ENCODE measurements around the gene ILK. TPM values are rescaled to one million over a fixed set of nuclear protein-coding genes. Genes with fewer than 3 reads are reported as not detected.
A peak's percentile ranks its signal among the peaks of the same experiment; 100 is the strongest.

ILK gene
- total and polyA plus RNA-seq, 2 donors (not counting 3 experiments of a cell fraction or from before 2014, with no cell fraction given) = 221 to 296 TPM

GRCh38 chr11:6635082-6635932, 31.7 kb downstream of the ILK start:
- no TSS peak for BruUV-seq (replicated peaks)
- Histone ChIP-seq H3K4me1 (ENCODE audit: control insufficient read depth, extremely low read depth, insufficient read depth, low read length) (peaks cover 47% of the 10 kb centered on the region), H3K9me3 (replicated peaks; ENCODE audit: control insufficient read depth, insufficient read depth, low read length) (no peaks in the 10 kb centered on the region), H3K27ac (ENCODE audit: insufficient read depth, low read depth, low read length) (peak overlapping the region; percentile 91), H3K4me2 (ENCODE audit: insufficient read depth, low read length) (peak overlapping the region; percentile 79), H2AFZ (ENCODE audit: low read depth, low read length) (no peak overlapping the region), H4K20me1 (replicated peaks; ENCODE audit: control insufficient read depth, extremely low read depth, insufficient read depth, low read length) (no peaks in the 10 kb centered on the region), H3K9ac (replicated peaks; ENCODE audit: extremely low read depth, insufficient read depth, low read length) (peak overlapping the region; percentile 50), H3K9me1 (replicated peaks; ENCODE audit: control insufficient read depth, extremely low read depth, insufficient read depth, low read length) (no peaks in the 10 kb centered on the region), H3K36me3 (ENCODE audit: control insufficient read depth in 2 of 2, extremely low read depth in 1 of 2, insufficient read depth in 2 of 2, low read length in 2 of 2) (peaks cover 0 to 43% of the 10 kb centered on the region in 2 experiments), H3K4me3 (replicated peaks in 1 of 3; ENCODE audit: insufficient read depth in 1 of 3, low read depth in 1 of 3, low read length in 3 of 3) (peak overlapping the region in 1 of 3 experiments; percentile 37), H3K79me2 (ENCODE audit: control insufficient read depth, insufficient read depth, low read length) (peaks cover 2% of the 10 kb centered on the region), H3K27me3 (ENCODE audit: control insufficient read depth in 2 of 2, insufficient read depth in 2 of 2, low read length in 2 of 2) (no peaks in the 10 kb centered on the region)
- POLR2A ChIA-PET = interaction anchor here (0.8 to 1.9 kb wide), 7 partner anchors 11 to 60 kb away, joined by 3 to 11 read pairs (median 3); partner anchors contain the start of genes MRPL17 and TPP1
- intact Hi-C loops (cut with micrococcal nuclease) = loop anchor here (1.0 to 2.0 kb wide), 11 partner anchors 11 to 245 kb away; partner anchors contain the start of genes MRPL17, SMPD1, TAF10 and TPP1
- FAIRE-seq = peak; percentile 100
- CTCF ChIA-PET = interaction anchor here (0.6 to 2.9 kb wide), 27 partner anchors 11 to 256 kb away, joined by 3 to 23 read pairs (median 5); partner anchors contain the start of genes MRPL17, SMPD1, TAF10 and TPP1
- DNase-seq (ENCODE audit: low read depth, low spot score) = peak; percentile 98
- dilution Hi-C loops (cut with MboI; ENCODE audit: extremely low pct_ligation_motif_present, low sequenced_read_pairs) = no loop called here
- TF ChIP-seq EZH2 (IDR thresholded peaks at IDR 0.05; ENCODE audit: borderline replicate concordance, low read depth, low read length, severe bottlenecking) (no peak), MYC (IDR thresholded peaks at IDR 0.05; ENCODE audit: low read depth, low read length) (peak; percentile 46), MAX (IDR thresholded peaks at IDR 0.05; ENCODE audit: insufficient read depth, insufficient read length) (no peak), FOS (IDR thresholded peaks at IDR 0.05; ENCODE audit: borderline replicate concordance, insufficient read depth, low read length) (peak; percentile 96), GATA2 (IDR thresholded peaks at IDR 0.05; ENCODE audit: insufficient read depth, insufficient read length, low read depth, low read length) (peak; percentile 80), CTCF (IDR thresholded peaks at IDR 0.05; ENCODE audit: extremely low read depth in 1 of 2, insufficient read depth in 1 of 2, low read depth in 1 of 2, low read length in 2 of 2) (no peak), POLR2AphosphoS5 (IDR thresholded peaks at IDR 0.05; ENCODE audit: insufficient read depth, low read depth, low read length) (peak; percentile 100), JUN (IDR thresholded peaks at IDR 0.05; ENCODE audit: borderline replicate concordance, insufficient read depth, insufficient read length, low read depth) (peak; percentile 82), POLR2A (IDR thresholded peaks at IDR 0.05; ENCODE audit: low read depth, low read length) (peak; percentile 83)

All from endothelial cell of umbilical vein (primary cell).